Cardiac septum (tissue), 1 donor: ENCODE measurements around the gene CCL14. TPM values are rescaled to one million over a fixed set of nuclear protein-coding genes. Genes with fewer than 3 reads are reported as not detected.
"Not testable (repeated sequence)": the region's sequence is repeated elsewhere in the genome, so short reads cannot be mapped to it uniquely, and the experiment has no call there.

ENCODE experiments used
- DNase-seq: peaks from one replicate; pipeline ENCODE4 v3.0.0-alpha.2; 2020; ENCODE audit warnings: low spot score
- intact Hi-C: fragments of 100-400 bp; cut with DNase I; formaldehyde crosslinking; loops from one replicate; pipeline ENCODE4 v1.14.0; 2022
- long read RNA-seq: library from polyadenylated mRNA; unstranded; transcript quantifications from one replicate; pipeline ENCODE4 v2.0.0, GENCODE V29; 2021
- total RNA-seq: library from RNA; stranded (reverse); fragmentation: NEBNext Ultra II Directional; extraction: Animal tissue kit (Norgen Biotek cat#: 25700); gene quantifications from one replicate; pipeline ENCODE4 v1.2.1, GENCODE V29; 2021
- donor health status: DM: no; HTN: no; CAD: no.

Gene CCL14
- total RNA-seq: 6.7 TPM
- long read RNA-seq, partial matches to known transcripts: 0 of 1 reads
- long read RNA-seq, other reads (novel, unspliced or antisense): 0 of 1 reads

DNA sequence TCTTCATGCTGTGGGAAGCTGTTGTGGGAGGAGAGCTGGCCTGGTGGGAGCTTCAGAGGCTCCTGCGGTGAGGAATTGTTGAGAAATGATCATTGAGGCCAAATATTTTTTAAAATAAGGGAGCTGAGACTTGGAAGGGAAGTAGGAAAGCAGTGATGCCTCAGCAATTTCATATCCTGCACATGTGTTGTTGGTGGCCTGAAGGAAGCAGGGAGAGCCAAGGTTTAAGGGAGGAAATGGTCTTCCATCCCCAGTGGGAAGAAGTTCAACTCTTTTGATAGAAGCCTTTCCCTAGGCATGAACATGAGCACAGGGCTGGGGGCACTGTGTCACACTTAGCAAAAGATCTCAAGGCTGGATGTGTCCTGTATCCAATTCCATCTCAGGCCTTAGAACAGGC, at the start of gene CCL14:
TSS of gene CCL14 (minus strand) at position 87 of the 400 bp plus-strand sequence. CDS start at position 7, 80 bp downstream.
- intact Hi-C loops: no loop called here
- no peak for DNase-seq

DNA sequence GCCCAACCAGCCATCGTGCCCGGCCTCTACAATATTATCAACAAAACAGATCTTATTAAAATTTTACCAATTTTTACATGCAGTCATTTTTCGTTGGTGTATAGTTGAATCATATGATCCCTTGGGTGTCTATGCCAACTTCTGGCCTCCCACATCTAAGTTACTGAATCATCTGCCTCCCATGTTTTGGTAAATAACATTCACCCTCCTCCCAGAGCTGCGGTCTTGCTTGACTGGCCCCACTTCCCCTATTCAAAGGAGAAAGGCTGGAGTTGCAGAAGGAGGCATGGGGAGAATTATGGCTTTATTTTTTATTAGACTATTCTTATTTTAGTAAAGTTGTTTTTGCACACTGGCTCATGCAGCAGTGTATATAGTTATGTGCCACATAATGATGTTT, 49.7 kb upstream of the CCL14 start:
- DNase-seq: no peak
- intact Hi-C loops: no loop called here

DNA sequence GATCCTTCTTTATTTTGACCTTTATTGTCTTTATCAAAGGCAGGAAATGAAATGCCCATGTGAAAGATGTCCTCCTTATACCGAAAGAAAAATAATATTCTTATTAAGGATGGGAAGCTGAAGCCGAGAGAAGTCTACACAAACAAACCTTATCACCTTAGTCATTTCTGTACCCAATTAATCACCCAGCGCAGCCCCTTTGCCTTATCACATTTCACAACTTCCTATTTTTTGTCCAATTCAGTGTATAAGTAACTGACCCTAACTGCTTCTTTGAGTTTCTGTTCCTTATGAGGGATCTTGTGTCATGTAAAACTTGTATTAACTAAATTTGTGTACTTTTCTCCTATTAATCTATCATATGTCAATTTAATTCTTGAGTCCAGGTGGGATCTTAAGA, 47.6 kb upstream of the CCL14 start:
- intact Hi-C loops: no loop called here
- DNase-seq: no peak

DNA sequence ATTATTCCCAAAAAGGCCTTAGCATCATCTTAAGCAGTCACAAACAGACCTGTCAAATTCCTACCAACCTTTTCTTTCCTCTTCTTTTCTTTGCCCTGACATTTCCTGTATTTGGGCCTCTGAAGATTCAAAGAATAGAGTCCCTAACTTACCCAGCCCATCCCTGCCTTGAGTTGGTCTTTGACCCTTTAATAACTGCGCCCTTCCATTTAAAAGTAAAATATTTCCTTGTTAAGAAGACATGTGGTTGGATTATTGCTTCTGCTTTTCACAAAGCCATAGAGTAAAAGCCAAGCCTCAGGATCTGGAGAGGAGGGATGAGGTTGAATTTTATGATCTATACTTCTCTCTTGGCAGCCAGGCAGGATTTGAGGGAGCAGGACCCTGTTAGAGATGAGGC, 44.4 kb upstream of the CCL14 start:
- no peak for DNase-seq
- intact Hi-C loops: no loop called here

DNA sequence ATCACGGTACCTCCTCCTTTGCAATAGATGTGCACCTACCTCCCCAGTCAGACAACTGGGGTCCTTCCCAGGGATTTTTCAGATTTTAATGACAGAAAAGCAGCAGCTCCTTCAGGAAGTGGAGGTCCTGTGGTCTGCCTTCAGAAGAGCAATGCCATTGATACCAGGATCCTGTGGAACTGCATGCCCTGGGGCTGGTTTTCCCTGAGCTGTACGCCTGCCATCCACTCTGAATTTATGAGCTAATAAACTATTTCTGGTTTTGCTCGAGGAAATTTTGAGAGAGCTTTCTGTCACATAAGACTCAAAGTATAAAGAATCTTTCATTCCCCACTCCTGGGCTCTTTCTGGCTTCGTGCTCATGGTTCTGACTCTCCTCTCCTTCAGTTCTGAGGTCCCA, 41.2 kb upstream of the CCL14 start:
- DNase-seq: no peak
- intact Hi-C loops: no loop called here

DNA sequence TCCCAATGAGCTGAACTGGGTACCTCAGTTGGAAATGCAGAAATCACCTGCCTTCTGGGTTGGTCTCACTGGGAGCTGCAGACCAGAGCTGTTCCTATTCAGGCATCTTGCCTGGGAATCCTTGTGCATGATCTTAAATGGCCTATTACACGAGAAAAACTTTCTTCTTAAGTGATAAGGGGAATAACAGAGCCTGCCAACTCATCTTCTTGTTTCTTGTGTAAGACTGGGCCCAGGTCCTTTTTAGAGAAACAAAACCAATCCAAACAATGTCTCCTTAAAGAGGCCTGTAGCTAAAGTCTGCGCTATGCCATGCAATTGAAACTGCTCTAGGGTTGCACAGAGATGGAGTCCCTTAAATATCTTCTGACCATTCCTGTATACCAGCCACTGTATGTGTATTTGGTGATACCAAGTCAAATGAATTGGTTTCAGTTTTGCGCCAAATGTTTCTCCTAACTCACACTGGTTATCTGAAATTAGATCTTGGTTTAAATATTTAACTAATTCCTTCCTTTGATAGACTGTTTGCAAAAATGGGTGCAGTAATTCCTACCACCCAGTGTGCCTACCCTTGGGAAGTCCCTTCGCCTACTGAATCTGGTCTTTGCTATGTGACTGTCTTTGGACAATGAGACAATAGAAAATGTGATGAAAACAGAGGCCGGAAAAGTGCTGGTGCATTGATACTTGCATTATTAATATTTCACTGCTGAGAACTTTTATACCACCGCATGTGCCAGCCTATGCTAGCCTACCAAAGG, 37.8 kb upstream of the CCL14 start:
- intact Hi-C loops: no loop called here

DNA sequence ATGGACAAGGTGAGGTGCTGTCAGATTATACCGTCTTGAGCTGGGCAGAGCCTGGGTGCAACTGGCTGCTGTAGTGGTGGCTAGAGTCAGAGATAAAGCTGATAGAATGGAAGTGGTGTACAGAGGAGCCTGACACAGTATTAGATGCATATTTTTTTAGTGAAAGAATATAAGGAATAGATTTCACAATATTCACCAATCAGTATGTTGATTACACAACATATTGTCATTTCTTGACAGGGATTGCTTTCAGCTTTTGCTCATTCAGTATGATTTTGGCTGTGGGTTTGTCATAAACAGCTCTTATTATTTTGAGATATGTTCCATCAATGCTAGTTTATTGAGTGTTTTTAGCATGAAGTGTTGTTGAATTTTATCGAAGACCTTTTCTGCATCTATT, 32.9 kb upstream of the CCL14 start:
- intact Hi-C loops: no loop called here

More for the DNA sequence above, 37.8 kb upstream of the CCL14 start:
- no peak for DNase-seq

DNA sequence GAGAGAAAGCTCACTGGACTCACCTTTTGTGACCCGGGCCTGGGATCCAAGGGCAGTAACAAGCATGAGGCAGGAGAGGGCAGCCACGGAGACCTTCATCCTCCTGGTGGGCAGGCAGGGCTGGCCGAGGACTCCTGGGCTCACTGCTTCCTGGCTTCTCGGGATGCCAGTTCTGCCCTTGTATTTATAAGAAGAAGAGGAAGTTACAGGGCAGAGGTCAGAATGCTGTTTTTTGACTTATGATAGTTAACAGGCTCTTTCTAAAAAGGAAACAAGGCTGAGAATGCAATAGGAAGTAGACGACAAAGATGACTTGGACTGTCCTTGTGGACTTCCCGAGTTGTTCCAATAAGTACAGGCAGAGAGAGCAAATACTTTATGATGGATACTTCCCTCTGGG, 31.3 kb upstream of the CCL14 start, which contains the start of gene CCL23:
TSS of gene CCL23 (minus strand) at position 174 of the 400 bp plus-strand sequence. CDS start at position 99, 75 bp downstream.
- intact Hi-C loops: no loop called here
- DNase-seq: no peak

More for the DNA sequence above, 32.9 kb upstream of the CCL14 start:
- DNase-seq: no peak

DNA sequence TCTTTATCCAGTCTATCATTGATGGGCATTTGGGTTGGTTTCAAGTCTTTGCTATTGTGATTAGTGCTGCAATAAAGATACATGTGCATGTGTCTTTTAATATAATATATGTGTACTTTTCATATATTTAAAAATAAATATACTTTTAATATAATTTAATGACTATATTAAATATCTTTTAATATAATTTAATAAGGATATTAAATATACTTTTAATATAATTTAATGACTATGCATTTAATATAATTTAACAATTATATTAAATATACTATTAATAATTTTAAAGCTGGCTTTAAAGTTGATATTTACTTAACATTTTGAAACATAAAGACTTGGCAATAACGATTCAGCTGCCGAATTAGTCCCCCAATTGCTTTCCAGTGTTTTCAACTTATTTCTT, 30.0 kb upstream of the CCL14 start:
- no peak for DNase-seq
- intact Hi-C loops: no loop called here

DNA sequence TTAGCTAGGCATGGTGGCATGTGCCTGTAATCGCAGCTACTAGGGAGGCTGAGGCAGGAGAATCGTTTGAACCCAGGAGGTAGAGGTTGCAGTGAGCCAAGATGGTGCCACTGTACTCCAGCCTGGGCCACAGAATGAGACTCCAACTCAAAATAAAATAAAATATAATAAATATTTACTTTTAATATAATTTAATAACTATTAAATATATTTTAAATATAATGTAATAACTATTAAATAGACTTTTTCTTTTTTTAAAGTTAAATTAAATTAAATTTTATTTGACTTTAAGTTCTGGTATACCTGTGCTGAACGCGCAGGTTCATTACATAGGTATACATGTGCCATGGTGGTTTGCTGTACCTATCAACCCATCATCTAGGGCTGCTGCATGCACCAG, 29.4 kb upstream of the CCL14 start:
- DNase-seq, intact Hi-C loops: not testable (repeated sequence)

DNA sequence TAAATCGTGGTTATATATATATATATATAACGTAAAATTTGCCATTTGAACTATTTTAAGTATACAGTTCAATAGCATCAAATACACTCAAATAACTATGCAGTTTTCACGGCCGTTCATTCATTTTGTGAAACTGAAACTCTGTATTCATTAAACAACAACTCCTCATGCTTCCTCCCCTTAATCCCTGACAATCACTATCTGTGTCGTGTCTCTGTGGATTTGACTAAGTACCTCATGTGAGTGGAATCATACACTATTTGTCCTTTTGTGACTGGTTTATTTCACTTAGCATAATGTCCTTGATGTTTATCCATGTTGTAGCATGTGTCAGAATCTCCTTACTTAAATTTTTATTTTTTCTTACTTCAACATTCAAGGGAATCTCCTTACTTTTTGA, 28.4 kb upstream of the CCL14 start:
- DNase-seq: no peak
- intact Hi-C loops: no loop called here

DNA sequence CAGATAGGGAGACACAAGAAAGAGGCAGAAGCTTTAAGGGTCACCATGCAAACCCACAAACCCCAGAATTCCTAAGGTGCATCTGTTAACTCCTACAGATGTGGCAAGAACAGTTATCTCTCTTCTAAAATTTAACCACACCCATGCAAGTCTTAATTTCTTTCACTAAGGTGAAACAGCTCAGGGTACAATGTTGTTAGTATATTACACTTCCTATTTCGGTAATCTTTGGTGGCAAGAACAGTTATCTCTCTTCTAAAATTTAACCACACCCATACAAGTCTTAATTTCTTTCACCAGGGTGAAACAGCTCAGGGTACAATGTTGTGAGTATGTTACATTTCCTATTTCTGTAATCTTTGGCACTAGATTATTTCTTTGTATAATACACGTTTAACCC, 24.7 kb upstream of the CCL14 start:
- DNase-seq: no peak
- intact Hi-C loops: no loop called here

DNA sequence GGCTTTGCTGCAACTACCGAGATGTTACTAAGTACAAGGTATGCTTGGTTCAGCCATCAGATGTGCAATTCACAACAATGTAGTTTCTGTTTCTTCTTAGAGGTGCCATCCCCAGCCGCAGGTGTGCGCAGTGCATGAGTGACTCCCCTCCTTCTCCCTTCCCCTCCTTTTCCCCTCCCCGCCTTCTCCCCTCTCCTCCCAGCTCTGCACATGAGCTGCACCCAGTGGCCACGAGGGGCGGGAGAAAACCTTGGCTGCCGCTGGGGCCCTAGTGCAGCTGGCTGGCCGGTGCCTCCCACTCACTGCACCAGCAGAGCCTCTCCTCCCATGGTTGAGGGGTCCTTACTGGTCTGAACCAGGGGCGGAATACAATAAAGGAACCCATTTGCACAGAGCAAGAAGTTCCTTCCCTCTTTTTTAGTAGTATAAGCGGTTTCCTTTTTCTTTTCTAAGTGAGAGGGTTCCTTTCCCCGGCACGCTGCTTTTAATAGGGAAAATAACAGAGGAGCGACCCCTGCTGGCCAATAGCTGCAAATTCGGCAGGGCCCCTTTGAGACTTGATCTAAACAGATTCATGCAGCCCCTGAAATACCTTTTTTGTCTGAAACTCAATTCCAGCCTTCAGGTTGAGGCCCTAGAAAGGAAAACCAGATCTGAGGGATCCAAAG, 22.6 kb upstream of the CCL14 start:
- intact Hi-C loops: no loop called here

DNA sequence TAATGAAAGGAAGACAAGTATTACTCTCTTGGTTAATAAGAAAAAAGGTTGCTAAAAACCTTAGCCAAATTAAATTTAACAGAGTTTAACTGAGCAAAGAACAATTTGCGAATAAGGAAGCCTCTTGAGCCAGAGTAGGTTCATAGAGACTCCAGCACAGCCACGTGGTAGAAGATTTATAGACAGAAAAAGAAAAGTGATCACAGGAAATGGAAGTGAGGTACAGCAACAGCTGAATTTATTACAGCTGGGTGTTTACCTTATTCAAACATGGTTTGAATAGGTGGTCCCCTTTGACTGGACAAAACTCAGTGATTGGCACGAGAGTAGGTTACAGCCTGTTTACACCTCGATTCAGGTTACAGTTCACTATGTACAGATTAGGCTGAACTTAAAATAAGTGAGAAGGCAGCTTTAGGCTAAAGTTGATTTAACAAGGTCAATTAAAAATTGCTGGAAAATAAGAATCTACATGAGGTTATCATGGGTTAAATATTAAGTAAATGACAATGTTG, 18.1 kb upstream of the CCL14 start:
- intact Hi-C loops: no loop called here
- DNase-seq: no peak

More for the DNA sequence above, 22.6 kb upstream of the CCL14 start:
- DNase-seq: no peak

DNA sequence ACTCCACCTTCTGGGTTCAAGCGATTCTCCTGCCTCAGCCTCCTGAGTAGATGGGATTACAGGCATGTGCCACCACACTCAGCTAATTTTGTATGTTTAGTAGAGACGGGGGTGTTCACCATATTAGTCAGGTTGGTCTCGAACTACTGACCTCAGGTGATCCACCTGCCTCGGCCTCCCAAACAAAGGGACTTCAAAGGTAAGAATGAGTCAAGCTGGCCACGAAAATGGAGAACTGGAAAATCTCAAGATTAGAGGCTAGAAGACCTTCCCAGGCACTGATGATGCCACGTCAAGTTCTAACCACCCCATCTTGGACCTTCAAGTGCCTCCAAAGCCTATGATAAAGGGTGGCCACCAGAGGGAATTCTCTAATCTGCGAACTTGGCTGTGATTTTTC, 16.1 kb upstream of the CCL14 start:
- DNase-seq: no peak
- intact Hi-C loops: no loop called here

DNA sequence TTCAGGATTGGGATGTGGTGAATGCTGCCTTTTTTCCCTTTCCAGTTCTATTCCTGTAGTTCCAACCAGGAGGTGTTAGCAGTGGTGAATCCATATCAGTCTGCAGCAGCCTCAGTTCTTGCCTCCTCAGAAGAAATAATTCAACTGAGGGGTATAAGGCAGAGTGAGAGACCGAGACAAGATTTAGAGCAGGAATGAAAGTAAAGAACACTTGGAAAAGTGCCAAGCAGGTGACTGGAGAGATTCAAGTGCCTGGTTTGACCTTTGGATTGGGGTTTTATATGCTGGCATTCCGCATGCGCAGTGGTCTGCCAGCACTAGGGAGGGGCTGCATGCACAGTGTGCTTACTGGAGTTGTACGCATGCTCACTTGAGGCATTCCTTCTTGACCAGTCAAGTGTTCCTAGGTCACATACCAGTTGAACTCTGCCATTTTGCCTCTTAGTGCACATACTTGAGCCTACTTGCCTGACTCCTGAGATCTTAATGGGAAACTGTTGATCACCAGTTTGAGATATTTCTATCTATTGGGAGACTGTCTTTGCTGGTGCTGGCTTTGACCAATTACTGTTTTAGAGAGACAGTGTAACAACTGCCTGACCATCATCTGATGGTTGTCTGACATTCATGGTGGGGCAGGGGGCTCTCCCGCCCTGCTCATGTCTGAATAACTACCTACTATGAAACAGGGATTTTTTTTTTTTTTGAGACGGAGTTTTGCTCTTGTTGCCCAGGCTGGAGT, 15.5 kb upstream of the CCL14 start:
- intact Hi-C loops: no loop called here
- no peak for DNase-seq

DNA sequence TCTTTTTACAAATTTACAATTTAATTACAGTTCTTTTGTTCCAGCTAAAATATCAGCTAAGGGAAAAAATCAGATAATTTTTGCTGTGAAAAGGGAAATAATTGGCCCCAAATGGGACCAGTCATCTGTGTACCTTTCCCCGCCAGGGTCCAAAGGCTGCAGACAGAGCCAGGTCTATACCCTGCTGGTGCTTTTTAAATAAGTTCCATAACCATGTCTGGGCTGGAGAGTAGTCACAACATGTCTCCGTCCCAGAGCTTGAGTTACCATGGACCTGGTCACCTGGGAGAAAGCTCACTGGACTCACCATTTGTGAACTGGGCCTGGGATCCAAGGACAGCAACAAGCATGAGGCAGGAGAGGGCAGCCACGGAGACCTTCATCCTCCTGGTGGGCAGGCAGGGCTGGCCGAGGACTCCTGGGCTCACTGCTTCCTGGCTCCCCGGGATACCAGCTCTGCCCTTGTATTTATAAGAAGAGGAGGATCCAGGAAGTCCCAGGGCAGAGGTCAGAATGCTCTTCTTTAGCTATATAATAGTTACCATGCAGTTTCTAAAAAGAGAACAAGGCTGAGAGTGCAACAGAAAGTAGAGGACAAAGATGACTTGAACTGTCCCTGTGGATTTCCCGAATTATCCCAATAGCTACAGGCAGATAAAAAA, 14.7 kb upstream of the CCL14 start, which contains the start of gene CCL15:
TSS of gene CCL15 (minus strand) at position 444 of the 662 bp plus-strand sequence. CDS start at position 383, 61 bp downstream.
- intact Hi-C loops: no loop called here
- DNase-seq: no peak

DNA sequence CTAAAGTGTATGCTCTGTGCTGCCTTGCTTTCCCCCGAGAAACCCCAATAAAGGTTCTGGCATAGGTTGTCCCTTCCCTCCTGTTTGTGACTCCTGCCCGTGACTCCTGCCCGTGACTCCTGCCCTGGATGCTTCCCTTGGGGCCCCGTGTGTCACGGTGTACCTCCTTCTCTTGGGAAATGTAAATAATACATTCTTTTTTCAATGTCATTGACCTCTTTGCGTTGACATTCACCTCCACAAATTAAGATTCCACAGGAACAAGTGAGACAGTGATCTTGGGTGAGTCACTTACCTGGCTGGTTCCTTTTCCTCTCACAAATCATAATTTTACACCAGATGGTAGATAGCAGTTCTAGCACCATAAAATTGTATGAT, 14.2 kb upstream of the CCL14 start:
- intact Hi-C loops: no loop called here
- DNase-seq: no peak

DNA sequence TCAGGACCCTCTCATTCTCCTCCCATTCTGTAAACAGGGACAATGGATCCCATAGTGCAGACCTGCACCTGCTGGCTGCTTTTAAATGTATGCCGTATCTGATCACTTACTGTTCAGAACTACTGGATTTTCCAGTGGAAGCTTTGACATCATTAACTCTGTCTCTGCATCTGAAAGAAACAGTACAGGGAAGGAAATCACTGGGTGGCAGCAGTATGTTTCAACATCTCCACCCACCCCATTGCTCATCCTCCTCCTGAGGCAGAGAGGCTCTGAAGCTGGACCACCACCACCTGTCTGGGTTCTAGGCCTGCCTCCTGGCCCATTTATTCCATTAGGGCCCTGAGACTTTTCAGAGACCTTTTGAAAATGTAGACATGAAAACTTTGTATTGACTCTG, 12.2 kb upstream of the CCL14 start:
- DNase-seq: no peak
- intact Hi-C loops: no loop called here
